ENCODE measurements around the gene IGFALS.
A peak's percentile ranks its signal among the peaks of the same experiment; 100 is the strongest.

DNA sequence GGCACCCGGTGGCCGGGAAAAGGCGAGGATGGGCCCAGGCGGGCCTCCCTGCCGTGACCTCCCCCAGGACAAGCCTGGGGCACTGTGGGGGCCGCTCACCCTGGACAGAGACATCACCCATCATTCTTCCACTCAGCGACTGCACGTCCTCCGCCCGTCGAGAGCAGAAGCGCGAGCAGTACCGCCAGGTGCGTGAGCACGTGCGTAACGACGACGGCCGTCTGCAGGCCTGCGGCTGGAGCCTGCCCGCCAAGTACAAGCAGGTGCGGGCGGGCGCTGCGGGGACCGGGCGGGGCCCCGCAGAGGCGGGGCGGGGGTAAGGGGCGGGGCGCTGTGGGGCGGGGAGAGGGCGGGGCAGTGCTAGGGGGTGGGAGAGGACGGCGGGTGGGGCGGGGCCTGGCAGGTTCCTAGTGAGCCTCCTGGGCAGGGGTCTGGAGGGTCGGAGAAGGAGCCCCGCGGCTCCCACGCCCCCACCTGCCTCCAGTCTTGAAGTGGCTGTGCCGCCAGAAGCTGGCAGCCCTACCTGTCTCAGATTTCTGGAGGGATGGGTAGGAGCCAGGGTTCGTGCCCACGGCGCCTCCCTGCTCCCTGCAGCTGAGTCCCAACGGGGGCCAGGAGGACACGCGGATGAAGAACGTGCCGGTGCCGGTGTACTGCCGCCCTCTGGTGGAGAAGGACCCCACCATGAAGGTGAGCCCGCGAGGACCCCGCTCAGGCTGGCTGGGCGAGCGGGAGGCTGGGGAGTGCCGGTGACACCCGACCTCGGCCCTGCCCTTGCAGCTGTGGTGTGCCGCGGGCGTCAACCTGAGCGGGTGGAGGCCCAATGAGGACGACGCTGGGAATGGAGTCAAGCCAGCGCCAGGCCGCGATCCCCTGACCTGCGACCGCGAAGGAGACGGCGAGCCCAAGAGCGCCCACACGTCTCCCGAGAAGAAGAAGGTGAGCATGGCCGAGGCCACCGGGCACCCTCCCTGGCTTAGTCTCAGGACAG lies 29.7 kb downstream of the IGFALS start:
- TF ChIP-seq CTCF (IDR thresholded peaks at IDR 0.05) (peak in 1 of 6 experiments; percentile 10), POLR2A (IDR thresholded peaks at IDR 0.05) (no peak)

Data from Peyer's patch (tissue), 4 donors.